Stimulated activated CD4-positive, alpha-beta T cell treated with anti-CD3 and anti-CD28 coated beads, TNF-alpha, amount 100 ng/mL, for 24 hours (primary cell): Measurements from ENCODE around the gene L1CAM.

Experiments used
- DNase-seq, 3 experiments: peaks; one replicate each; pipeline ENCODE4 v3.0.0-alpha.2; 2020; ENCODE audit warnings: low read depth in 3 of 3

The L1CAM gene

GRCh38 chrX:153885968-153886903 is at the start of gene L1CAM:
L1CAM (minus strand) TSS chrX:153886173; CDS start chrX:153875836, 10,337 bp downstream.
- DNase-seq: no peak

- no peak for DNase-seq
Observed at GRCh38 chrX:153935326-153935851, 49.4 kb upstream of the L1CAM start.

GRCh38 chrX:153934762-153935325 is 48.9 kb upstream of the L1CAM start, which contains the start of gene NAA10:
NAA10 (minus strand) TSS chrX:153935037; CDS start chrX:153934904, 133 bp downstream.
- DNase-seq: peak in 1 of 3 experiments; percentile 64

- no peak for DNase-seq
Observed at GRCh38 chrX:153934148-153934761, 48.3 kb upstream of the L1CAM start.

GRCh38 chrX:153933748-153934147 is 47.8 kb upstream of the L1CAM start:
- no peak for DNase-seq

GRCh38 chrX:153932220-153932915 is 46.4 kb upstream of the L1CAM start:
- DNase-seq: no peak

- no peak for DNase-seq
Observed at GRCh38 chrX:153931748-153932147, 45.8 kb upstream of the L1CAM start.

- DNase-seq: no peak
Observed at GRCh38 chrX:153931151-153931550, 45.2 kb upstream of the L1CAM start.

- DNase-seq: no peak
Observed at GRCh38 chrX:153930011-153930910, 44.3 kb upstream of the L1CAM start.

GRCh38 chrX:153929576-153929975 is 43.6 kb upstream of the L1CAM start:
- DNase-seq: no peak

- no peak for DNase-seq
Observed at GRCh38 chrX:153928846-153929245, 42.9 kb upstream of the L1CAM start.

GRCh38 chrX:153927922-153928760 is 42.2 kb upstream of the L1CAM start:
- DNase-seq: peak; percentile 83 to 89 (median 84)

- DNase-seq: no peak
Observed at GRCh38 chrX:153927672-153927921, 41.6 kb upstream of the L1CAM start.

GRCh38 chrX:153926858-153927671 is 41.1 kb upstream of the L1CAM start:
- peak in 2 of 3 experiments; percentile 45 to 64 for DNase-seq

- DNase-seq: no peak
Observed at GRCh38 chrX:153926552-153926857, 40.5 kb upstream of the L1CAM start.

- peak in 1 of 3 experiments; percentile 57 for DNase-seq
Observed at GRCh38 chrX:153925739-153926551, 40.0 kb upstream of the L1CAM start, which contains the start of gene ARHGAP4. ARHGAP4 (minus strand) TSS chrX:153926264; CDS start chrX:153926202, 62 bp downstream.

- no peak for DNase-seq
Observed at GRCh38 chrX:153925387-153925738, 39.4 kb upstream of the L1CAM start.

GRCh38 chrX:153924149-153924861 is 38.3 kb upstream of the L1CAM start:
- no peak for DNase-seq
